Pancreas (tissue), 10 donors: ENCODE data around the gene DNAH1. TPM values are rescaled to one million over a fixed set of nuclear protein-coding genes. Genes with fewer than 3 reads are reported as not detected.

Source experiments
- ATAC-seq, 4 donors: fragments of 200-7000 bp; cut with Tn5 transposase; one replicate each; pipeline versions ENCODE4 v1.8.0 to v1.9.1; 2020; ENCODE audit warnings: mild to moderate bottlenecking in 4 of 4, moderate library complexity in 4 of 4
- DNase-seq, 6 donors: peaks; one replicate each; pipeline ENCODE4 v3.0.0-alpha.2; 2020
- FAIRE-seq: peaks from 2 replicates; lab custom pipeline; 2012; peaks lifted over from hg19 to GRCh38; lab: Jason Lieb, UNC
- H3K27ac ChIP-seq, 4 donors: fragments of 200-600 bp; sonication (generic); 1 replicate in 3 of 4; 2 replicates in 1 of 4; pipeline versions ENCODE4 v1.5.0 to v1.8.0; 2020
- H3K27me3 ChIP-seq, 4 donors: fragments of 200-600 bp; one replicate each; pipeline ENCODE4 v1.8.0; 2021
- H3K36me3 ChIP-seq, 3 donors: fragments of 200-600 bp; sonication (generic) in 1 of 3; one replicate each; pipeline versions ENCODE4 v1.5.0 to v1.8.0; 2020 to 2021
- H3K4me1 ChIP-seq, 3 donors: fragments of 200-600 bp; one replicate each; pipeline ENCODE4 v1.8.0; 2021
- H3K4me3 ChIP-seq, 4 donors: fragments of 200-600 bp; sonication (generic) in 2 of 4; one replicate each; pipeline versions ENCODE4 v1.5.0 to v1.8.0; 2020 to 2021
- H3K9me3 ChIP-seq, 4 donors: fragments of 200-600 bp; one replicate each; pipeline ENCODE4 v1.8.0; 2021
- CTCF ChIP-seq, 4 donors: fragments of 200-600 bp; sonication (generic) in 3 of 4; IDR thresholded peaks; one replicate each; pipeline versions ENCODE4 v1.5.0 to v1.8.0; 2021; ENCODE audit warnings: antibody characterized with exemption in 4 of 4
- WGBS, 2 donors: extraction: QIAGEN DNeasy Blood & Tissue Kit; methylation state at CpG; one replicate each; pipeline ENCODE4 v1.1.7; 2013; 5-methylcytosine and 5-hydroxymethylcytosine counted together
- intact Hi-C, 3 donors: fragments of 100-400 bp; cut with DNase I; formaldehyde crosslinking; loops; one replicate each; pipeline versions ENCODE4 v1.11.1 to v1.14.2; 2022
- polyA plus RNA-seq, 2 donors: library from polyadenylated mRNA; stranded (reverse); fragments of 200-250 nt; gene quantifications; one replicate each; pipeline ENCODE4 v1.2.3, GENCODE V29; 2013
- total RNA-seq, 6 donors: library from RNA; stranded (reverse); fragmentation: NEBNext Ultra II Directional in 4 of 6; extraction: Animal tissue kit (Norgen Biotek cat#: 25700) in 4 of 6; gene quantifications; one replicate each; pipeline versions ENCODE4 v1.2.1 to v1.2.4, GENCODE V29; 2021 to 2023
- donor health status: healthy with polysubstance abuse.
- donor health status: DM: no; HTN: no; CAD: no; lungs with moderate emphysema.
- donor health status: DM: no; HTN: no; CAD: no.
- donor health status: control.
- donor health status: control.
- donor health status: Bipolar disorder and iron deficiency.
- donor health status: DM: yes; HTN: yes; CAD: no.
- donor health status: DM: no; HTN: no; CAD: no.
- donor health status: DM: no; HTN: no; CAD: no.
- donor health status: DM: yes; HTN: yes; CAD: no.

The DNAH1 gene
- total and polyA plus RNA-seq, 8 donors, result 2.9 to 11.4 (median 4.6) TPM

- Histone ChIP-seq H3K4me3 (peak overlapping the region in 3 of 4 donors; percentile 68 to 77 (median 69)), H3K27me3 (no peaks in the 10 kb centered on the region), H3K4me1 (peaks cover 27 to 42% (median 40%) of the 10 kb centered on the region in 3 donors), H3K9me3 (no peaks in the 10 kb centered on the region), H3K36me3 (no peaks in the 10 kb centered on the region), H3K27ac (peak overlapping the region; percentile 99 to 100 (median 100))
- FAIRE-seq, result no peak
- no peak for DNase-seq
- intact Hi-C loops, result no loop called here
- TF ChIP-seq CTCF (IDR thresholded peaks at IDR 0.05), result no peak
- ATAC-seq, result no peak
- 57 to 63% methylated on average over 8 of the region's 8 CpGs for WGBS, 2 donors
These were observed 29.4 kb upstream of the DNAH1 start for GRCh38 chr3:52286777-52287110.

DNA sequence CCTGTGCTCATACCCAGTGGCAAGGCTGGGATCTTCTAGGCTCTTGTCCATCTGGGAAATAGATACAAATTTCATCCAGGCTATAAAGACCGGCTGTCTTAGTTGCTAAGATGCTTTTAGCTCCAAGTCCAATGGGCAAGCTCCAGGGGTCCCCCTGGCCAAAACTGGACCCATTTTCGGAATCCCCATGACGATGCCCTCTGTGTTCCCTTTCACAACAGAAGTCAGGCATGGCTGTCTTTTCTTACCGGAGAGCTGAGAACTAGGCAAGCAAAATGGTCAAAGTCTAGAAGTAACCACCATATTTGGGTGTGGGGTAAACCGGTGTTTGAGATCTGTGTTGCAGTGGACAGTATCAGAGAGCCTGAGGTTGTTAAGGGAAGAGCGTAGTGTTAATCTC, 27.4 kb upstream of the DNAH1 start:
- peaks cover 0 to 5% (median 0%) of the 10 kb centered on the region in 3 donors for H3K36me3 ChIP-seq
- DNase-seq (peak in 1 of 6 donors; percentile 11), ATAC-seq (no peak), FAIRE-seq (no peak)
- intact Hi-C loops, result no loop called here
- H3K4me1 ChIP-seq, result peaks cover 28 to 42% (median 40%) of the 10 kb centered on the region in 3 donors
- no peaks in the 10 kb centered on the region for H3K27me3 ChIP-seq
- peak overlapping the region in 2 of 4 donors; percentile 100 for H3K27ac ChIP-seq
- WGBS, 2 donors, result 89% methylated on average over 6 of the region's 6 CpGs
- no peaks in the 10 kb centered on the region for H3K9me3 ChIP-seq
- TF ChIP-seq CTCF (IDR thresholded peaks at IDR 0.05), result no peak
- H3K4me3 ChIP-seq, result peak overlapping the region in 2 of 4 donors; percentile 68 to 77

GRCh38 chr3:52289338-52289746, 26.8 kb upstream of the DNAH1 start:
- peak in 2 of 6 donors; percentile 40 for DNase-seq
- intact Hi-C loops, result no loop called here
- H3K4me3 ChIP-seq, result no peak overlapping the region

GRCh38 chr3:52289747-52290595, 26.1 kb upstream of the DNAH1 start:
- Histone ChIP-seq H3K36me3 (peaks cover 0 to 5% (median 0%) of the 10 kb centered on the region in 3 donors), H3K4me3 (peak overlapping the region in 2 of 4 donors; percentile 3 to 35), H3K27ac (peak overlapping the region in 3 of 4 donors; percentile 46 to 100 (median 100)), H3K4me1 (peaks cover 28 to 39% (median 38%) of the 10 kb centered on the region in 3 donors), H3K9me3 (no peaks in the 10 kb centered on the region), H3K27me3 (no peaks in the 10 kb centered on the region)
- ATAC-seq (peak; percentile 32 to 76 (median 64)), FAIRE-seq (no peak), DNase-seq (peak; percentile 64 to 82 (median 71))
- 22 to 25% methylated on average over 15 of the region's 15 CpGs for WGBS, 2 donors
- intact Hi-C loops, result loop anchor here in 1 of 3 donors (5.0 kb wide), 1 partner anchor 52 kb away; no protein-coding TSS in a partner anchor
- no peak for TF ChIP-seq CTCF (IDR thresholded peaks at IDR 0.05)

More at GRCh38 chr3:52289338-52289746, 26.8 kb upstream of the DNAH1 start:
- Histone ChIP-seq H3K4me1 (peaks cover 28 to 42% (median 40%) of the 10 kb centered on the region in 3 donors), H3K27ac (peak overlapping the region in 2 of 4 donors; percentile 100), H3K9me3 (no peaks in the 10 kb centered on the region), H3K27me3 (no peaks in the 10 kb centered on the region), H3K36me3 (peaks cover 0 to 5% (median 0%) of the 10 kb centered on the region in 3 donors)
- ATAC-seq, result peak in 2 of 4 donors; percentile 10 to 19
- FAIRE-seq, result no peak
- 36 to 40% methylated on average over 1 of the region's 1 CpG for WGBS, 2 donors
- TF ChIP-seq CTCF (IDR thresholded peaks at IDR 0.05), result no peak
